Keratinocyte (primary cell): Measurements from ENCODE around the gene RAPGEF1. TPM values are rescaled to one million over a fixed set of nuclear protein-coding genes. Genes with fewer than 3 reads are reported as not detected.

ENCODE experiments used
- DNase-seq: peaks from one replicate; pipeline ENCODE4 v3.0.0-alpha.2; 2011; ENCODE audit warnings: low read depth, missing footprints, low spot score
- FAIRE-seq: peaks from 2 replicates; lab custom pipeline; 2011; peaks lifted over from hg19 to GRCh38; lab: Jason Lieb, UNC
- H2AFZ ChIP-seq: 2 replicates; pipeline ENCODE4 v1.6.0; 2012; ENCODE audit warnings: low read length, control low read depth, inconsistent platforms; ENCODE audit not compliant: control insufficient read depth
- H3K27ac ChIP-seq: 2 replicates; pipeline ENCODE4 v1.5.1; 2011; ENCODE audit warnings: low read length; ENCODE audit not compliant: control insufficient read depth, insufficient read depth
- H3K27me3 ChIP-seq: 3 replicates; pipeline ENCODE4 v1.6.0; 2011; ENCODE audit warnings: low read length; ENCODE audit not compliant: control insufficient read depth, insufficient read depth; ENCODE audit errors: extremely low read depth
- H3K36me3 ChIP-seq, 2 experiments: 2 replicates in 1 of 2; 3 replicates in 1 of 2; pipeline ENCODE4 v1.5.1; 2011; ENCODE audit warnings: low read length in 2 of 2, mild to moderate bottlenecking in 1 of 2; ENCODE audit not compliant: control insufficient read depth in 2 of 2, insufficient read depth in 2 of 2; ENCODE audit errors: extremely low read depth in 1 of 2
- H3K4me1 ChIP-seq: 3 replicates; pipeline ENCODE4 v1.5.1; 2011; ENCODE audit warnings: low read length; ENCODE audit not compliant: control insufficient read depth, insufficient read depth; ENCODE audit errors: extremely low read depth
- H3K4me2 ChIP-seq: 3 replicates; pipeline ENCODE4 v1.6.0; 2011; ENCODE audit warnings: low read depth, low read length; ENCODE audit not compliant: control insufficient read depth, insufficient read depth; ENCODE audit errors: extremely low read depth
- H3K4me3 ChIP-seq, 3 experiments: fragments of 200-600 bp in 1 of 3; sonication (generic) in 1 of 3; 2 replicates in 2 of 3; 3 replicates in 1 of 3; pipeline ENCODE4 v1.5.1; 2011 to 2016; ENCODE audit warnings: low read length in 3 of 3, mild to moderate bottlenecking in 3 of 3, control low read depth in 2 of 3, inconsistent platforms in 1 of 3, low read depth in 1 of 3, mixed read lengths in 1 of 3, mixed run types in 1 of 3, moderate library complexity in 1 of 3; ENCODE audit not compliant: control insufficient read depth in 2 of 3, insufficient read depth in 2 of 3; ENCODE audit errors: extremely low read depth in 1 of 3
- H3K79me2 ChIP-seq: 2 replicates; pipeline ENCODE4 v1.6.0; 2012; ENCODE audit warnings: low read length; ENCODE audit not compliant: control insufficient read depth, insufficient read depth
- H3K9ac ChIP-seq: 3 replicates; pipeline ENCODE4 v1.6.0; 2011; ENCODE audit warnings: low read length; ENCODE audit not compliant: control insufficient read depth, insufficient read depth; ENCODE audit errors: extremely low read depth
- H3K9me1 ChIP-seq: 3 replicates; pipeline ENCODE4 v1.6.0; 2011; ENCODE audit warnings: low read length; ENCODE audit not compliant: control insufficient read depth, insufficient read depth; ENCODE audit errors: extremely low read depth
- H3K9me3 ChIP-seq: 2 replicates; pipeline ENCODE4 v1.5.1; 2012; ENCODE audit warnings: low read depth, low read length; ENCODE audit not compliant: control insufficient read depth
- H4K20me1 ChIP-seq: 3 replicates; pipeline ENCODE4 v1.6.0; 2011; ENCODE audit warnings: low read length; ENCODE audit not compliant: control insufficient read depth, insufficient read depth; ENCODE audit errors: extremely low read depth
- EZH2 ChIP-seq: IDR thresholded peaks from one replicate; pipeline ENCODE4 v1.6.1; 2012; ENCODE audit warnings: inconsistent platforms, mild to moderate bottlenecking, low read length, moderate library complexity
- dilution Hi-C: fragments of 300-500 bp; cut with MboI; formaldehyde crosslinking; loops from one replicate; pipeline ENCODE4 v1.7.0; 2020; ENCODE audit warnings: low sequenced_read_pairs; ENCODE audit not compliant: extremely low pct_ligation_motif_present
- polyA minus RNA-seq, 3 experiments: library from RNA; depleted of rRNA, polyadenylated mRNA; stranded (reverse); fragments of >200 nt; gene quantifications; 1 replicate in 1 of 3; 2 replicates in 1 of 3; 3 replicates in 1 of 3; pipeline ENCODE4 v1.2.3, GENCODE V29; 2011
- polyA plus RNA-seq, 5 experiments: library from polyadenylated mRNA; depleted of rRNA in 3 of 5; stranded (reverse) in 3 of 5; stranded (forward) in 1 of 5; unstranded in 1 of 5; fragments of >200 nt; gene quantifications; 1 replicate in 1 of 5; 2 replicates in 3 of 5; 3 replicates in 1 of 5; pipeline versions ENCODE4 v1.2.1 to v1.2.3, GENCODE V29; 2011 to 2012; ENCODE audit warnings: missing spikeins in 2 of 5, low read depth in 1 of 5, low replicate concordance in 1 of 5
- TF ChIP-seq, protein P1 (sequence below), 3 experiments: IDR thresholded peaks in 1 of 3; conservative IDR thresholded peaks in 1 of 3; optimal IDR thresholded peaks in 1 of 3; 2 replicates in 2 of 3; 3 replicates in 1 of 3; pipeline versions ENCODE3 to v1.5.1; 2011; ENCODE audit warnings: low read length in 3 of 3, mild to moderate bottlenecking in 3 of 3, moderate library complexity in 2 of 3, control low read depth in 1 of 3, inconsistent platforms in 1 of 3; ENCODE audit not compliant: insufficient read depth in 2 of 3; ENCODE audit errors: extremely low read depth in 1 of 3

The RAPGEF1 gene
- 18.5 to 30.1 TPM (median 19.2 TPM) in 3 replicates for polyA plus RNA-seq
- polyA plus RNA-seq (2011; ENCODE audit: low read depth), result 12.1 TPM
- polyA plus RNA-seq (2011; cell fraction: cytosol; rRNA removed), result 19.0 and 25.8 TPM in 2 replicates
- polyA plus RNA-seq (2011; cell fraction: nucleus; rRNA removed), result 29.1 and 30.6 TPM in 2 replicates
- 13.3 and 28.0 TPM in 2 replicates for polyA plus RNA-seq (2012; ENCODE audit: low replicate concordance)
- 22.0 to 50.7 TPM (median 27.9 TPM) in 3 replicates for polyA minus RNA-seq
- polyA minus RNA-seq (2011; cell fraction: cytosol; rRNA and poly(A)+ RNA removed), result 21.5 TPM
- 16.7 and 26.4 TPM in 2 replicates for polyA minus RNA-seq (2011; cell fraction: nucleus; rRNA and poly(A)+ RNA removed)

DNA sequence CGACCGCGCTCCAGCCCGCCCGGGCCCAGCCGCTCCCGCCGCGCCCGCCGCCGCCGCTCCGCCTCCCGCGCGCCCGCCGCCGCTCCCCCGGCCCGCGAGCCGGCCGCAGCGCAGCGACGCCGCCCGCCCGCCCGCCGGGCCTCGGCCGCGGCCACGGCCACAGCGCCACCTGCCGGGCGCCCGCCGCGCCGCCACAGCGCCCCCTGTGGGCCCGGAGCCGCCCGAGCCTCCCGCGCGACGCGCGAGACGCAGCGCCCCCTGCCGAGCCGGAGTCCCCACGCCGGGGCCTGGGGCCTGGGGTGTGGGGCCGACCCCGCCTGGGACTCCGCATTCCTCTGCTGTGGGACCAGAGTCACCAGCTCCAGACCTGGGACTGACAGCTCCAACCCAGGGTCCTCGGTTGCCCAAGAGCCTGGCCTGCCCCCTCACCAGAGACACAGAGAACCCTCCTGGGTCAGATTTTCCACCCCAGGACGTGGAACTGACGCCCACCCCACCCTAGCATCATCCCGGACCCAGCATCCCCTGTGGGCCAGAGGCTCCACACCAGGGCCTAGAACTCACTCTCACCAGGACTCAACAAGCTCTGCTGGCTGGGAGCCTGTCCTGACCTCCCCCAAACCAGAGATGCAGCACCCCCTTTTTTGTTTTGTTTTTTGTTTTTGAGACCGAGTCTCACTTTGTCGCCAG lies at the start of gene RAPGEF1:
RAPGEF1 (minus strand) TSS at position 118 of the 690 bp plus-strand sequence. CDS start 246 bp downstream, outside the sequence.
- peak within 1 kb of the TSS; percentile 99 for H3K4me2 ChIP-seq
- H3K27me3 ChIP-seq, result no peaks in the 10 kb centered on the region
- H3K27ac ChIP-seq, result peak within 1 kb of the TSS; percentile 55
- peaks cover 10% of the 10 kb centered on the region for H4K20me1 ChIP-seq
- FAIRE-seq (no peak), DNase-seq (no peak)
- H3K9me3 ChIP-seq, result no peaks in the 10 kb centered on the region
- peak within 1 kb of the TSS; percentile 85 for H3K9ac ChIP-seq
- dilution Hi-C loops, result no loop called here
- H3K4me3 ChIP-seq, result peak within 1 kb of the TSS; percentile 56 to 83 (median 80)
- H3K79me2 ChIP-seq, result peaks cover 37% of the 10 kb centered on the region
- peak within 1 kb of the TSS; percentile 37 for H2AFZ ChIP-seq
- peaks cover 30% of the 10 kb centered on the region for H3K4me1 ChIP-seq
- TF ChIP-seq, protein P1, sequence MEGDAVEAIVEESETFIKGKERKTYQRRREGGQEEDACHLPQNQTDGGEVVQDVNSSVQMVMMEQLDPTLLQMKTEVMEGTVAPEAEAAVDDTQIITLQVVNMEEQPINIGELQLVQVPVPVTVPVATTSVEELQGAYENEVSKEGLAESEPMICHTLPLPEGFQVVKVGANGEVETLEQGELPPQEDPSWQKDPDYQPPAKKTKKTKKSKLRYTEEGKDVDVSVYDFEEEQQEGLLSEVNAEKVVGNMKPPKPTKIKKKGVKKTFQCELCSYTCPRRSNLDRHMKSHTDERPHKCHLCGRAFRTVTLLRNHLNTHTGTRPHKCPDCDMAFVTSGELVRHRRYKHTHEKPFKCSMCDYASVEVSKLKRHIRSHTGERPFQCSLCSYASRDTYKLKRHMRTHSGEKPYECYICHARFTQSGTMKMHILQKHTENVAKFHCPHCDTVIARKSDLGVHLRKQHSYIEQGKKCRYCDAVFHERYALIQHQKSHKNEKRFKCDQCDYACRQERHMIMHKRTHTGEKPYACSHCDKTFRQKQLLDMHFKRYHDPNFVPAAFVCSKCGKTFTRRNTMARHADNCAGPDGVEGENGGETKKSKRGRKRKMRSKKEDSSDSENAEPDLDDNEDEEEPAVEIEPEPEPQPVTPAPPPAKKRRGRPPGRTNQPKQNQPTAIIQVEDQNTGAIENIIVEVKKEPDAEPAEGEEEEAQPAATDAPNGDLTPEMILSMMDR (optimal IDR thresholded peaks at IDR 0.05 in 1 of 3, IDR thresholded peaks at IDR 0.05 in 1 of 3, conservative IDR thresholded peaks at IDR 0.05 in 1 of 3; ENCODE audit: extremely low read depth in 1 of 3, insufficient read depth in 2 of 3, low read length in 3 of 3), result peak in 2 of 3 experiments; percentile 75 to 92
- no peak for TF ChIP-seq EZH2
- peaks cover 0 to 4% of the 10 kb centered on the region in 2 experiments for H3K36me3 ChIP-seq
- H3K9me1 ChIP-seq, result peaks cover 2% of the 10 kb centered on the region

- no peaks in the 10 kb centered on the region for H3K36me3 ChIP-seq
- no peaks in the 10 kb centered on the region for H3K9me1 ChIP-seq
- dilution Hi-C loops, result no loop called here
- no peaks in the 10 kb centered on the region for H4K20me1 ChIP-seq
- H3K4me1 ChIP-seq, result no peaks in the 10 kb centered on the region
- H3K4me2 ChIP-seq, result no peak overlapping the region
- H3K27ac ChIP-seq, result no peak overlapping the region
- peaks cover 54% of the 10 kb centered on the region for H3K27me3 ChIP-seq
- no peak overlapping the region for H2AFZ ChIP-seq
- FAIRE-seq, result no peak
- no peaks in the 10 kb centered on the region for H3K9me3 ChIP-seq
- no peak for DNase-seq
- no peak for TF ChIP-seq EZH2
- TF ChIP-seq, protein P1 (optimal IDR thresholded peaks at IDR 0.05 in 1 of 3, IDR thresholded peaks at IDR 0.05 in 1 of 3, conservative IDR thresholded peaks at IDR 0.05 in 1 of 3; ENCODE audit: extremely low read depth in 1 of 3, insufficient read depth in 2 of 3, low read length in 3 of 3), result no peak
- H3K4me3 ChIP-seq, result no peak overlapping the region
- H3K79me2 ChIP-seq, result no peaks in the 10 kb centered on the region
- H3K9ac ChIP-seq, result no peak overlapping the region
Observed at GRCh38 chr9:131788851-131789250, 49.0 kb upstream of the RAPGEF1 start.
